GM11168 (cell line): ENCODE data around the gene TMX1.

Experiments used
- in situ Hi-C: fragments of 300-500 bp; cut with MboI; formaldehyde crosslinking; loops from one replicate; pipeline ENCODE4 v1.12.0; 2022; ENCODE audit warnings: low sequenced_read_pairs; ENCODE audit not compliant: unreplicated experiment

TMX1 gene

DNA sequence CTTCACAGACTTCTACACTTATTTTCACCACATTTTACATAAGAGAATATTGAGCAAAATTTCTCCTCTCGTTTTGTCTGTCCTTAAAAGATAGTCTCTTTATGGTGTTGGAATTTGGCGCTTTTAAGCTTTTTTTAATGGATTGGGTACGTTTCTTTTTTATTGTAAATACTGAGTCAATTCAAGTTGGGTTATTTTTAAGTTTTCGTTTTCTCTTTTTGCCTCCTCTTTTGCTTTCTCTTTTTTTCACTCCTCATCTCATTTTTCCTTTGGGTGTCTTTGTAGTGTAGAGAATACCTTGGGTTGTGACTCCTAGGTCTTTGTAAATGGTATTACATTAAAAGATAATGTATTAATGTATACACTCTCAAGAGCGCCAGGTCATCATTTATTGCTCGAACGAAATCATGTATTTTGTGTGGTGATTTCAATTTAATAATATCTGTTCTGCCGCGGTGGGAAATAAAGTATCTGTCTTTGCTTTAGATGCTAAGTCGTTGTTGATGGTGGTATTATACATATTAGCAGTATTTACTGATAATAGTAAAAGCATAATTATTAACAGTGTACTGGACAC lies 845 bp downstream of the TMX1 start:
- in situ Hi-C loops: no loop called here

DNA sequence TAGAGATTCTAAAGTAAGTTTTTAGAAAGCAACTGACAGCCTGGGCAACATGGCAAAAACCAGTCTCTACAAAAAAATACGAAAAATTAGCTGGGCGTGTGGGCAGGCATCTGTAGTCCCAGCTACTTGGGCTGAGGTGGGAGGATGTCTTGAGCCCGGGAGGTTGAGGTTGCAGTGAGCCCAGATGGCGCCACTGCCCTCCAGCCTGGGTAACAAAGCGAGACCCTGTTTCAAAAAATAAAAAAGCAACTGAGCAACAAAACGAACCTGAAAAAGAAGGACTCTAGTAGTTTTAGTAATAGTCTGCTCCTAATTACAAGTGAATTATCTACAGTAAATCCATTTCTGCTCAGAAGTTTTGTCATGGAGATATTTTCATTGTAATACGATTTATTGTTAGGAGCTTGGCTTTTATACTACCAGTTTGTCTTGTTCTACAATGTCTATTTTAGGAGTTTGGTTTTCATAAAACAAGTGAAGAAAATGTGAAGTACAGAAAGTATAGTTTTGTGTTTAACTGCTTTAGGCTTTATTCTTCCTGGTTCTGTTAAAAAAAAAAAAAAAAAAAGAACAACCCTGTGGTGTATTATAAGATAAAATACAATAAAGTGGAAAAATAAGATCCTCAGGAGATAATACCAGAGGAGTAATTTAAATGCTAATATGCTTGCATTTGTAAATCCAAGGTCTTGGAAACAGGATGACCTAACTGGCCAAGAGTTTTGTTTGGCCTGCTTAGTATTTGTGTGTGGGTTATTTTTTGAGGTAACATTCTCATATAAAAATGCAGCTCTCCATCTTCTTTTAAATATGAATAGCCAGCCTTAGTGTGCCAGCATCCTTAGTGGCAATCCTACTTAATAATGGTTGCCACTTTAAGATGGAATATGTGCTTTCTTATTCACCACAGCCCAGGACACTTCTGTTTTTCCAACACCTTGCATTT lies 2.8 kb downstream of the TMX1 start:
- in situ Hi-C loops: no loop called here

DNA sequence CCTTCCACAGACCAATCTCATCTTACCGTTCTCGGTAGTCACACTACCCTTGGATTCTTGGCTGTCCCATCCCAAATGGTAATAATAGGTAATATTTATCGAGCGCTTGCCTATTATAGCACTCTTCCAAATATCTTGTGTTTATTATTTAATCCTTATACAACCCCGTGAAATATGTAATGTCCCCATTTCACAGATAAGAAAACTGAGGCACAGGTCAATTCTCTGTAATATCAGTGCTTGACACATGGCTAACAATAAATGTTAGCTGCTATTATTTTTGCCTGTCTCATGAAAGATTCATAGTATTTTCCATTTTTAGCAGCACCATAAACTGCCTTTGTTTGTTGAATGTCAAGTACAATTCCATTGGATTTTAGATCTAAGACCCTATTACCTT lies 4.5 kb downstream of the TMX1 start:
- in situ Hi-C loops: no loop called here

DNA sequence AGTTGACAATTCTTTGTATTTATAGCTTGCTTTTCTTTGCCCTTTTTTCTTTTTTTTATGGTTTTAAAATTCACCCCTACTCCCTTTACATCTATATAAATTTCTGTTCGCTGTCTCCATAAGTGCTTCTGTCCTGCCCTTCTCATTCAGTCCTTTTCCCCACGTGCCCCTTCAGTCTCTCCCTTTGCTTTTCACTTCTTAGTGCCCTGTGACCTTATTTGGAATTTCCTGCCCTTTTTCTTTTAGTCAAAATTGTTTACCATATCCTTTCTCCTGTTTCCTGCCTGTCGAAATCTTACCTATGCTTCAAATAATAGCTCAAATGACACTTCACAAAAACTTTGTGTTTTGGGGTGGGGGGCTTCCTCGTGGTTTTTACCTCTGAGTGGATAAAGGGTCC lies 6.0 kb downstream of the TMX1 start:
- in situ Hi-C loops: no loop called here

DNA sequence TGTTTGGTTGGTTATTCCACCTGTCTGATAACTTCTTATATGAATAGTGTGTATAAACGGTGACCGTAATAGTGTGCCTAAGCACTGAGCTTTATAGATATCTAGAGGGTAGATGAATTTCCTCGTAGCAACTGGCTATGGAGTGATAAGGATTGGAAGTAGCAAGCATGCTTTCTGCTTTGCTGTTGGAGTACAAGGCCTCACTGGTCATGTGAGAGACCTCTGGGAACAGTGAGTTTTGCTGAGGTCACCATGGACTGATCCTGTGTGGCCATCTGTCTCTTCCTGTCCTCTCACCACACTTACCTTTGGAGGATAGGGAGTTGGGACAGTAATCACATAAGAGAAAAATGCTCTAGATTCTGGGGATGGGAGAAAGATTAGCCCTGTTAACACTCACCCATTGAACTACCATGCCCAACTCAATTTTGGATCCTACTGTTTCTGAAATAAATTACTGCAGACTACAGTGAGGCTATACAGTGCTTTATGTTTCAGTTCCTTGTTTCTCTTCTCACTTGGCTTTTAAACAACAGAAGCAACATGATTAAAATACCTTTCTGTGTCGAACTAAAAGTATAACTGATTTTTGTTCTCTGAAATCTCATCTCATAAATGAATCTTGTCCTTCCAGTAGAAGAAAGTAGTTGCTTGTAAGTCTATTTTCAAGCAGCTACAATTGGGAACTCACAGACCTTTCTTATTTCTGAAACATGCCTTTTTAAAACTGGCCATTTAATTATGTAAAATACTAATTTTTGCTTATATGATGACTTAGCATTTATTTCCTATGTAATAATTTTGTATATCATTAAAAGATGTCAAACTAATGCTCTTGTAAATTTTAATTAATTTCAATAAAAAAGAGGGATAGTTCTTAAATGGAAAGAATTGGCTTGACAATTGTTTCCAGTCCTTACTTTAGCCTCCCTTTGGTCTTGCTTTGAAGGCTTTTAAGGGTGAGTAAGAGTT lies 8.3 kb downstream of the TMX1 start:
- in situ Hi-C loops: no loop called here

DNA sequence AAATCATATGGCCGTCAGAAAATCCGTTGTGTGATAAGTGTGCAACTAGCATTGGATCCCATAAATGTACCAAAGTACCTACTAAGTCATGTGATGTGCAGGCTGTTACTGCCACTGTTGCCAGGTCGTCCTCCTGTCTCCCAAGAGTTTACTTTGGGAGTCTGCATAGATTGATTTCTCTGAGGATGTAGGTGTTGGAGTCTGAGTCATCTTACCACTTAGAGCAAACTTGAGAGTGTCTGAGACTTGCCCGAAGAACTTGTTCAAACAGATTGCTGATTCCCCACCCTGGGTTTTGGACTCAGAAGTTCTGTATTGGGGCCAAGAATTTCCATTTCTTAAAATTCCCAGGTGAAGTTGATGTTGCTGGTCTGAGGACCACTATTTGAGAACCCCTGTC lies 11.4 kb downstream of the TMX1 start:
- in situ Hi-C loops: no loop called here

DNA sequence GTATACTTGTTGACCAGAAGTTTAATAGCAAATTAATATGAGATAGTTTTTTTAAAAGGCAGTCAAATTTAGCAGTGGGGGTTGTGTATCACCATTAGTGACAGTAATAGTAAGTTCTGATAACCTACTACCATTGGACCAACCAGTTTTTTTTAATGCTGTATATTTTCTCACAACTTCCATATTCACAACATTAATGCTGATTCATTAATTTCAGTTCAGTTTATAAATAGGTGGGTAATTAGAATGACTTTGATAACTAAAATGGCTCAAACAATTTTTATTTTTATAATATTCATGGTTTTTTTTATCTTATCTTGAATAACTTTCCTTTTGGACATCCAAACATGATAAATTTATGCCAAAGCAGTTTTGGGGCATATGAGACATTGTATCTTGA lies 13.8 kb downstream of the TMX1 start:
- in situ Hi-C loops: no loop called here

DNA sequence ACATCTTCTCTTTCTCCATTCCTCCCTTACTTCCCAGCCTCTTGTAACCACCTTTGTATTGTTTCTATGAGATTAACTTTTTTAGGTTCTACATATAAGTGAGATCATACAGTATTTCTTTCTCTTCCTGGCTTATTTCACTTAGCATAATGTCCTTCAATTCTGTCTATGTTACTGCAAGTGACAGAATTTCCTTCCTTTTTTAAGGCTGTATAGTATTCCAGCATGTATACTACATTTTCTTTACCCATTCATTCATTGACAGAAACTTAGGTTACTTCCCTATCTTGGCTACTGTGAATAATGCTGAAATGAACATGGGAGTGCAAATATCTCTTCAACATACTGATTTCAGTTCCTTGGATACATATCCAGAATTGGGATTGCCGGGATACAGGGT lies 18.2 kb downstream of the TMX1 start:
- in situ Hi-C loops: no loop called here

DNA sequence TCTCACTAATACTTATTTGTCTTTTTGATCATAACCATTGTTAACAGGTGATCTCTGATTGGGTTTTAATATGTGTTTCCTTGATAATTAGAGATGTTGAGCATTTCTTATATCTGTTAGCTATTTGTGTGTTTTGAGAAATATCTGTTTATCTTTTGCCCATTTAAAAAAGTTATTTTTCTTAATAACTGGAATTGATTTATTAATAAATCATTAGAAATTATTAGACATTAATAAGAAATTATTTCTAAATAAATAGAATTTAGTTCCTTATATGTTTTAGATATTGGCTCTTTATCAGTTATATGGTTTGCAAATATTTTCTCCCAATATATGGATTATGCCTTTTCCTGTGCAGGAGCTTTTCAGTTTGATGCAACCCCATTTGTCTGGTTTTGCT lies 18.7 kb downstream of the TMX1 start:
- in situ Hi-C loops: no loop called here

DNA sequence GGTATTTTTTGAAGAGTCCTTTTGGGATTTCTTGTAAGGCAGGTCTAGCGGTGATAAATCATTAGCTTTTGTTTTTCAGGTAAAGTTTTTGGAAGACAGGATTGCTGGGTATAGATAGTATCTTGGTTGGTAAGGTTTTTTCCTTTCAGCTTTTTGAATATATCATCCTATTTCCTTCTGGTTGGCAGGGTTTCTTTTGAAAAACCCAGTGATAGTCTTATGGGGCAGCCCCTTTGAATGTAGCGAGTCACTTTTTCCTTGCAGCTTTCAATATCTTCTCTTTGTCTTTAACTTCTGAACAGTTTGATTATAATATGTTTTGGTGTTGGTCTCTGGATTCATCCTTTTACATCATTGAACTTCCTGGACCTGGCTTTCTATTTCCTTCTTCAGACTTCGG lies 20.2 kb downstream of the TMX1 start:
- in situ Hi-C loops: no loop called here

DNA sequence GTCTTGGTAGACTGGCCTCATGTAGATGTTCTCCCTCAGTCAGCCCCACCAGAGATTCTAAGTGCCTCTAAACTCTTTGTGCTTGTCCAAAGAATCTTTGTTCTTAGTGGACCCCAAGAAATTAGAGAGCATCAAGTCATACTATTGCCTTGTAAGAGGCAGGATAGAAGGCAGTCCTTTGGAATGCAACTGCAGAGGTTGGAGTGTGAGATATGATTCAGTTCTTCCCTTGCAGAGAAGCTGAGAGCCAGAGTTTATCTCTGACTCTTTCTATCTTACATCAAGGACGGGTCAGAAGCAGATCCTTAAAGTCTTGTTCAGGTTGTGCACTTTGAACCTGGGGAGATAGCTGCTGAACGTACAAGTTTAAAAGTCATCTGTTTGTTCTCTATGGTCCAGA lies 21.1 kb downstream of the TMX1 start:
- in situ Hi-C loops: no loop called here

DNA sequence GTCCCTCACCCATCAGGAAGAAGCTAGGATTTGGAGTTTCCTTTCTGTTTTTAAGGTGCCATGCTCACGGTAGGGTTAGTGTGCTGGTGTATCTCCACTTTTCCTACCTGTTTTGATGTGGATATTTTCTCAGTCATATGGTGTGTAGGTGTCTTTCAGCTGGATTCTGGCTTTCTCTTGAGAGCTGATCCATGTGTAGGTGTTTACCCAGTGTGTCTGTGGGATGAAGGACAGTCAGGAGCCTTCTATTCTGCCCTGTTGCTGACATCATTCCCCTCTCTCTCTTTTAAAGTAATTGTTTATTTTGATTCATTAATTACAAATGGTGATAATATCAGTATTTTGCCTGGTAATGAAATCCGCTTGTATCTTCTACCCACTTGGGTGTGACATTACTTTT lies 22.8 kb downstream of the TMX1 start:
- in situ Hi-C loops: no loop called here

DNA sequence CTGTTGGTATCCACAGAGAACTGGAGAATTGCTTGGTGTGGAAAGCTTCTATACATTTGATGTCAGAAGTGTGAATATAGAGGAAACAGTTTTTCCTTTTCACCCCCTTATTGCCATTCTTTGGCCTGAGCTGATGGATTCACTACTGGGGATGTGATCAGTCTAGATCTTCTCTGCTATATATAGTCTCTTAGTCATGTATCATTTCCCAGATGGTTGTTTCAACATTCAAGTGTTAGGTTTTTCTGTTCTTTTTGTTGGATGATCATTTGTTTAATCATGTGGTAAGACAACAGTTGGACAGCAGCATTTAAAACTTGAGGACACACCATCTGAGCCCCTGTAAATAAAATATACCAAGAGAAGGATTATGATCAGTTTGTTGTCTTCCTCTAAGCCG lies 29.6 kb downstream of the TMX1 start:
- in situ Hi-C loops: no loop called here

DNA sequence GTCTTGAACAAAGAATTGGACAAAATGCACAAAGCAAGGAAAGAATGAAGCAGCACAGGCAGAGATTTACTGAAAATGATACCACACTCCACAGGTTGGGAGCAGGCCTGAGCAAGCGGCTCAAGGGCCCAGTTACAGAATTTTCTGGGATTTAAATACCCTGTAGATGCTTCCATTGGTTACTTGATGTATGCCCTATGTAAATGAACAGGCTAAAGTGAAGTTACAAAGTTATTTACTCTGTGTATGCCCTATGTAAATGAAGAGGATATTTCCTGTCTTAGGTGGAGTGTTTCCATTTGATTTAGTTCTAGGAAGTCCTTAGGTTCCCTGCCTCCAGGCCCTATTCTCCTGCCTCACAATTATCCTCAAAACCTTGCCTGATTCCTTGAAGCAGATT lies 36.6 kb downstream of the TMX1 start:
- in situ Hi-C loops: no loop called here

DNA sequence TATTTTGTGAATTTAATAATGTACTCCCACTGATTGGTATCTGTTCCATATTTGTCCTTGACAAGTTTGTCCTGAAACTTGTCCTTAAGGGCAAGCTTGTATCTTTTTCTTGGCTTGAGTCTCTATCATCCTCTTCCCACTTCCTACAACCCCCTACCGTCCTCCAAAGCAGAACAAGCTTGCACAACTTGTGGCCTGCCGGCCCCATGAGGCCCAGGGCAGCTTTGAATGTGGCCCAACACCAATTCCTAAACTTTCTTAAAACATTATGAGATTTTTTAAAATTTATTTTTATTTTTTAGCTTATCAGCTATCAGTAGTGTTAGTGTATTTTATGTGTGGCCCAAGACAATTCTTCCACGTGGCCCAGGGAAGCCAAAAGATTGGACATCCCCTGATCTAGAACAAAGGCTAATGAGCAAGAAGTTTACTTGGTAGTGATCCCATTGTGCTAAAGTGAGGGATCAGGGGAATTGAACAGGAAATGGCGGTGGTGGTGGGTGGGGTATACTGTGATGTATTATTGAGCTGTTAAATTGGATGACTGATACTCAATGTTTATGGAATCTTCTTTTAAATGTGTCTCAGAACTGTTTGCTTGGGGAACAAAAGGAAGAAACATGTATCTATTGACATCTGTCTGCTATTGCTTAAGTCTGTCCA lies 37.8 kb downstream of the TMX1 start:
- in situ Hi-C loops: no loop called here

DNA sequence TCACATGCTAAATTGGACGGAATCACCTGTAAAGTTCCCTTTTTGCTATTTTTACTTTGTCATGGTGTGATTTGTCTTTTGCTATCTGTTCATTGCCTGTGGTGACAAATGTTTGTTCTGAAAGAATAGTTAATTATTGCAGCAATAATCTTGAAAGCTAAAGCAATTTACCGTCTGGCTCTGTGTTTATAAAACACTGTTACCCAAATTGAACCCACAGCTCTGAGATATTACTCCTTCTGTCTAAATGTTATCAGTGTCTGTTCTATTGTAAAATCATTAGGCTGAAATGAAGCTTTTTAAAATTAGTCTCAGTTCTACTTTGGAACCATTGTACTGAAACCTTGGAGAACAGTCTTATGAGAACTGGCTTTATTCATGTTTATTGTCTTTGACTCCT lies 42.5 kb downstream of the TMX1 start:
- in situ Hi-C loops: no loop called here

DNA sequence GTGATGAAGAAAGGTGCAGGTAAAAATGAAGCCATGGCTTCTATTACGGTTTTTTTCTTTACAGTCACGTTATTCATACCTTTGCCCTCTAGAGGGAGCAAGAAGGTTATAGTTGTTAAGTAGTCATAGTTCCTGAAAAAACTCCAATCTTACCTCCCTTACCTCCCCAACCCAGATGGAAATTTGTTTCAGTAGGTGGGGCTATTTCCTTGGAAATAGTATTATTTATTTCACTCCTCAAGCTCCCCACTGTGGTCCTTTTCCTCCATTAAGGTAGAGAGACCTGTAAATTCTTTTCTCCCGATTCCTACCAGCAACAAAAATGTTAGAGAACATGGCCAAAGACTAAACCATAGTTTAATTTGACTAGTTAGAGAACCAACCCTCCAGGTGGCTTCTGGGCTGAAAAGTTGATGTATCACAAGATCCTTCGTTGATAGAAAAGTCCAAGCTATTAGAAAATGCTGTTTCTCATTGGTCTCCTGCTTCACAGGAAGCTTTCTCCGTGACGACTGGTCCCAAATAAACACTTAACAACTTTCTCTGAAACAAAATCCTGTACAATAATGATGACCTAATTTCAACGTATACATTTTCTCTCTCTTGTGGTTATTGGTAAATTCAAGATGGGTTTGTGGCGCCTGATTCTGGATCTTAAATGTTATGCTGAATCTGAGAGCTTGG lies 43.5 kb downstream of the TMX1 start:
- in situ Hi-C loops: no loop called here

DNA sequence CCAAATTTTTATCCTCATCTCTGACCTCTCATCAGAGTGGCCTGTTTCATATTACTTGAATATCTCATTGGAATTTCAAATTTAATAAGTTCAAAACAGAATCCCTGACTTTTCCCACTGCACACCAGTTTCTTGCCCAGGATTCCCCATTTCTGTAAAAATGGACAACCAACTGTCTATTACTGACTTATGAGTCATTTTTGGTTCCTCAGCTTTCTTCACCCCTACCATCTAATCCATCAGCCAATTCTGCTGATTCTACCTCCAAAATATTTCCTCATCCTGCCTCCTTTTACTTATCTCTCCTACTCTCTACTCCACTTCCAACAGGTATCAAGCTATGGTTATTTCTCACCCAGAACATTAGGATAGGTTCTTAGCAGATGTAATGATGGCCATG lies 44.2 kb downstream of the TMX1 start:
- in situ Hi-C loops: no loop called here

DNA sequence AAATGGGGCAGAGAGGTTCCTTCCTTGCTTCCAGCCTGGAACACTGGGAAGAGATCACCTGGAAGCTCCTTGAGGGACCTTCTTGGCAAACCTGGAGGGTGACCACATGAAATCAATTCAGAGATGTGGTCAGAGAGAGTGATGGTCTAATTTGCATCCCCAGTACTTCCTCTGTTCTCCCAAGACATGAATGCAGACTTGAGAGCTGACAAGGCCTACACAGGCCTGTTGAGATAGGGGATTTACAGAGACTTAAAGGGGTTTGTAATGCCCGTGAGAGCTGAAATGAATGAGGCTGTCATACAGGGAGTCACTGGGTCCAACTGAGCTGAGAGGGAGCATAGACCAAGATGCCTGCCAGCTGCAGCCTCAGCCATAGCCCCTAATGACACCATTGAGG lies 45.1 kb downstream of the TMX1 start:
- in situ Hi-C loops: loop anchor here (5.0 kb wide), 1 partner anchor 492 kb away; no protein-coding TSS in a partner anchor

DNA sequence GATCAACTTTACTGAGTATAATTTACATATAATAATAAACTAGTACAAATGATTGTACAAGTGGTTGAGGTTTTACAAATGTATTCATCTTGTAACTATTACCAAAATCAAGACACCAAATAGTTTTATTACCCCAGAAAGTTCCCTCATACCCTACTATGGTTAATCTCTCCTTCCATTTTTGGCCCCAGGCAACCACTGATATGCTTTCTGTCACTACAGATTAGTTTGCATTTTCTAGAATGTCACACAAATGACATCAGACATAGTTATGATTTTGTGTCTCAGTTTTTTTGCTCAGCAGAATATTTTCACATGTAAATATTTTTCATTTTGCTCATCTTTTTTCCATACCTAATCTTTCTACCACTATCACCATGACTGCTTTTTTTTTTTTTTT lies 49.1 kb downstream of the TMX1 start:
- in situ Hi-C loops: loop anchor here (5.0 kb wide), 1 partner anchor 488 kb away; no protein-coding TSS in a partner anchor
